Endothelial cell of umbilical vein (primary cell): ENCODE measurements around the gene DDX4. TPM values are rescaled to one million over a fixed set of nuclear protein-coding genes. Genes with fewer than 3 reads are reported as not detected.
A peak's percentile ranks its signal among the peaks of the same experiment; 100 is the strongest.

Experiments used
- BruUV-seq: library from RNA; stranded (reverse); fragments of 400-500 nt; replicated peaks from 2 replicates; lab custom pipeline; 2021; lab: Mats Ljungman, UMichigan
- CTCF ChIA-PET: fragments of 300-600, 350-600 bp; sonication (Branson Sonifier 250); formaldehyde crosslinking; loops from one replicate; lab custom pipeline; 2021; ENCODE audit warnings: antibody characterized with exemption, inconsistent platforms; lab: Charles Lee
- POLR2A ChIA-PET: fragments of 300-600, 350-600 bp; sonication (Branson Sonifier 250); formaldehyde crosslinking; loops from one replicate; lab custom pipeline; 2021; ENCODE audit warnings: antibody characterized with exemption, inconsistent platforms; lab: Charles Lee
- DNase-seq: peaks from one replicate; pipeline ENCODE4 v3.0.0-alpha.2; 2011; ENCODE audit warnings: low read depth, low spot score
- FAIRE-seq: peaks from 2 replicates; lab custom pipeline; 2011; peaks lifted over from hg19 to GRCh38; lab: Jason Lieb, UNC
- H2AFZ ChIP-seq: 2 replicates; pipeline ENCODE4 v1.6.0; 2012; ENCODE audit warnings: low read depth, low read length, control low read depth, inconsistent platforms
- H3K27ac ChIP-seq: 2 replicates; pipeline ENCODE4 v1.5.1; 2011; ENCODE audit warnings: low read depth, mild to moderate bottlenecking, control low read depth, low read length, moderate library complexity; ENCODE audit not compliant: insufficient read depth
- H3K27me3 ChIP-seq, 2 experiments: 2 replicates each; pipeline versions ENCODE4 v1.6.0 to v1.6.1; 2011; ENCODE audit warnings: low read length in 2 of 2, mixed read lengths in 1 of 2; ENCODE audit not compliant: control insufficient read depth in 2 of 2, insufficient read depth in 2 of 2
- H3K36me3 ChIP-seq, 2 experiments: 2 replicates in 1 of 2; 3 replicates in 1 of 2; pipeline ENCODE4 v1.5.1; 2011; ENCODE audit warnings: low read length in 2 of 2, mild to moderate bottlenecking in 1 of 2, moderate library complexity in 1 of 2; ENCODE audit not compliant: control insufficient read depth in 2 of 2, insufficient read depth in 2 of 2; ENCODE audit errors: extremely low read depth in 1 of 2
- H3K4me1 ChIP-seq: 3 replicates; pipeline ENCODE4 v1.5.1; 2011; ENCODE audit warnings: mild to moderate bottlenecking, low read length; ENCODE audit not compliant: control insufficient read depth, insufficient read depth; ENCODE audit errors: extremely low read depth
- H3K4me2 ChIP-seq: 2 replicates; pipeline ENCODE4 v1.6.1; 2011; ENCODE audit warnings: low read length, control low read depth, mixed read lengths; ENCODE audit not compliant: insufficient read depth
- H3K4me3 ChIP-seq, 3 experiments: fragments of 200-600 bp in 1 of 3; sonication (generic), shearing (Covaris generic) in 1 of 3; replicated peaks in 1 of 3; 2 replicates each; pipeline ENCODE4 v1.5.1; 2011 to 2016; ENCODE audit warnings: control low read depth in 3 of 3, low read length in 3 of 3, mild to moderate bottlenecking in 2 of 3, inconsistent platforms in 1 of 3, low read depth in 1 of 3, moderate library complexity in 1 of 3; ENCODE audit not compliant: insufficient read depth in 1 of 3
- H3K79me2 ChIP-seq: 2 replicates; pipeline ENCODE4 v1.6.0; 2012; ENCODE audit warnings: low read length, inconsistent platforms; ENCODE audit not compliant: control insufficient read depth, insufficient read depth
- H3K9ac ChIP-seq: replicated peaks from 2 replicates; pipeline ENCODE3; 2011; ENCODE audit warnings: low read length, control low read depth; ENCODE audit not compliant: insufficient read depth; ENCODE audit errors: extremely low read depth
- H3K9me1 ChIP-seq: replicated peaks from 3 replicates; pipeline ENCODE4 v1.6.0; 2011; ENCODE audit warnings: mild to moderate bottlenecking, low read length; ENCODE audit not compliant: control insufficient read depth, insufficient read depth; ENCODE audit errors: extremely low read depth
- H3K9me3 ChIP-seq: replicated peaks from 2 replicates; pipeline ENCODE4 v1.5.1; 2012; ENCODE audit warnings: low read length, inconsistent platforms; ENCODE audit not compliant: control insufficient read depth, insufficient read depth
- H4K20me1 ChIP-seq: replicated peaks from 2 replicates; pipeline ENCODE3; 2011; ENCODE audit warnings: mild to moderate bottlenecking, low read length; ENCODE audit not compliant: control insufficient read depth, insufficient read depth; ENCODE audit errors: extremely low read depth
- CTCF ChIP-seq, 2 donors: IDR thresholded peaks; 1 replicate in 1 of 2; 2 replicates in 1 of 2; pipeline ENCODE4 v1.5.1; 2011; ENCODE audit warnings: low read length in 2 of 2, mild to moderate bottlenecking in 2 of 2, moderate library complexity in 2 of 2, control low read depth in 1 of 2, inconsistent platforms in 1 of 2, low read depth in 1 of 2; ENCODE audit not compliant: insufficient read depth in 1 of 2; ENCODE audit errors: extremely low read depth in 1 of 2
- EZH2 ChIP-seq: IDR thresholded peaks from 2 replicates; pipeline ENCODE4 v1.6.1; 2012; ENCODE audit warnings: borderline replicate concordance, low read depth, mild to moderate bottlenecking, moderate library complexity, low read length, inconsistent platforms; ENCODE audit not compliant: severe bottlenecking
- FOS ChIP-seq: IDR thresholded peaks from 2 replicates; pipeline ENCODE4 v1.6.1; 2011; ENCODE audit warnings: mild to moderate bottlenecking, low read length, moderate library complexity, borderline replicate concordance; ENCODE audit not compliant: insufficient read depth
- GATA2 ChIP-seq: IDR thresholded peaks from 2 replicates; pipeline ENCODE4 v1.7.0; 2011; ENCODE audit warnings: low read depth, mild to moderate bottlenecking, moderate library complexity, mixed read lengths, low read length; ENCODE audit not compliant: insufficient read length, insufficient read depth
- JUN ChIP-seq: IDR thresholded peaks from 2 replicates; pipeline ENCODE4 v1.6.1; 2011; ENCODE audit warnings: borderline replicate concordance, low read depth; ENCODE audit not compliant: insufficient read length, insufficient read depth
- MYC ChIP-seq: IDR thresholded peaks from one replicate; pipeline ENCODE4 v1.6.1; 2011; ENCODE audit warnings: mild to moderate bottlenecking, low read depth, low read length
- POLR2A ChIP-seq: IDR thresholded peaks from 2 replicates; pipeline ENCODE4 v1.6.1; 2012; ENCODE audit warnings: low read depth, mild to moderate bottlenecking, control low read depth, low read length
- POLR2AphosphoS5 ChIP-seq: IDR thresholded peaks from 2 replicates; pipeline ENCODE4 v1.6.1; 2012; ENCODE audit warnings: low read depth, mild to moderate bottlenecking, control low read depth, low read length, moderate library complexity; ENCODE audit not compliant: insufficient read depth
- dilution Hi-C: fragments of 300-500 bp; cut with MboI; formaldehyde crosslinking; loops from one replicate; pipeline ENCODE4 v1.15.0; 2019; ENCODE audit warnings: low sequenced_read_pairs; ENCODE audit not compliant: extremely low pct_ligation_motif_present
- intact Hi-C: fragments of 100-400 bp; cut with micrococcal nuclease; formaldehyde crosslinking; loops from one replicate; pipeline ENCODE4 v1.10.0; 2022
- polyA plus RNA-seq, 4 experiments: library from polyadenylated mRNA; depleted of rRNA in 3 of 4; stranded (reverse) in 3 of 4; unstranded in 1 of 4; fragments of >200 nt; gene quantifications; 2 replicates each; pipeline versions ENCODE4 v1.2.1 to v1.2.3, GENCODE V29; 2011 to 2012; ENCODE audit warnings: missing spikeins in 1 of 4
- total RNA-seq: library from RNA; stranded (reverse); gene quantifications from 2 replicates; pipeline ENCODE4 v1.2.3, GENCODE V29; 2021
- TF ChIP-seq, protein P1 (sequence below): IDR thresholded peaks from 2 replicates; pipeline ENCODE4 v1.6.1; 2011; ENCODE audit not compliant: insufficient read depth, insufficient read length

DDX4 gene
- total and polyA plus RNA-seq, 2 donors (not counting 3 experiments of a cell fraction or from before 2014, with no cell fraction given): not detected

GRCh38 chr5:55714339-55714738 lies 23.5 kb upstream of the DDX4 start:
- POLR2A ChIA-PET: interaction anchor here (0.7 kb wide), 1 partner anchor 477 kb away, joined by 4 read pairs; no protein-coding TSS in a partner anchor

DNA sequence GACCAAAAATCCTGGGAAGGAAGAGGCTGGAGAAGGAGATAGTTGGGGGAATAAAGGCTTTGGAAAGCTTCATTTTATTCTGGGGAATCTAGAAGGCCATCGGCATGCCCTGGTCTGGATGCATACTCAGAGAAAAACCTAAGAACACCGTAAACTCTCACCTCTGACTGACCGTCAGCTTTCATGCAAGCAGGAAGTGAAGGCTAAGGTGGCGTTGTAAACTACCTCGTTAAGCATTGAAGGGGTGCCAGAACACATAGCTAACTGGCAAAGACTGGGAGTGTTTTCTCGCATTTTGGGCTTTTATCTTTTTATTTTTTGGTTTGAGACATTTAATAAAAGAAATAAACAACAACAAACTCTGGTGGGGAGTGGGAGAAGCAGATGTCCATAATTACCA lies 23.1 kb upstream of the DDX4 start:
- H4K20me1 ChIP-seq: no peaks in the 10 kb centered on the region
- no peak for TF ChIP-seq MYC
- TF ChIP-seq GATA2: no peak
- no peak for TF ChIP-seq CTCF (IDR thresholded peaks at IDR 0.05; ENCODE audit: extremely low read depth in 1 of 2, insufficient read depth in 1 of 2, low read depth in 1 of 2, low read length in 2 of 2)
- no peak for TF ChIP-seq JUN
- TF ChIP-seq FOS: no peak
- no peak for TF ChIP-seq POLR2AphosphoS5
- TF ChIP-seq POLR2A: no peak
- TF ChIP-seq EZH2: no peak
- TF ChIP-seq, protein P1, sequence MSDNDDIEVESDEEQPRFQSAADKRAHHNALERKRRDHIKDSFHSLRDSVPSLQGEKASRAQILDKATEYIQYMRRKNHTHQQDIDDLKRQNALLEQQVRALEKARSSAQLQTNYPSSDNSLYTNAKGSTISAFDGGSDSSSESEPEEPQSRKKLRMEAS: no peak
- H3K27me3 ChIP-seq: no peaks in the 10 kb centered on the region
- dilution Hi-C loops (no loop called here), intact Hi-C loops (loop anchor here (5.0 kb wide), 2 partner anchors 153 to 488 kb away; no protein-coding TSS in a partner anchor)
- ChIA-PET CTCF (interaction anchor here (2.2 kb wide), 1 partner anchor 23 kb away, joined by 5 read pairs; no protein-coding TSS in a partner anchor), POLR2A (interaction anchor here (0.7 kb wide), 1 partner anchor 477 kb away, joined by 4 read pairs; no protein-coding TSS in a partner anchor)
- H3K4me2 ChIP-seq: no peak overlapping the region
- peaks cover 9% of the 10 kb centered on the region for H3K4me1 ChIP-seq
- no peaks in the 10 kb centered on the region for H3K9me1 ChIP-seq
- no peak overlapping the region for H2AFZ ChIP-seq
- BruUV-seq: no TSS peak
- H3K4me3 ChIP-seq: no peak overlapping the region
- FAIRE-seq (no peak), DNase-seq (no peak)
- H3K27ac ChIP-seq: no peak overlapping the region
- H3K9me3 ChIP-seq: no peaks in the 10 kb centered on the region
- no peaks in the 10 kb centered on the region for H3K36me3 ChIP-seq
- no peak overlapping the region for H3K9ac ChIP-seq
- peaks cover 4% of the 10 kb centered on the region for H3K79me2 ChIP-seq

More at GRCh38 chr5:55714339-55714738, 23.5 kb upstream of the DDX4 start:
- no peak for DNase-seq
- dilution Hi-C loops: no loop called here
- BruUV-seq: no TSS peak
- CTCF ChIA-PET: interaction anchor here (2.2 kb wide), 1 partner anchor 22 kb away, joined by 5 read pairs; no protein-coding TSS in a partner anchor
- Histone ChIP-seq H3K4me1 (peaks cover 9% of the 10 kb centered on the region), H3K27ac (no peak overlapping the region), H3K9ac (no peak overlapping the region), H3K9me3 (no peaks in the 10 kb centered on the region), H3K4me2 (no peak overlapping the region), H3K27me3 (no peaks in the 10 kb centered on the region), H3K36me3 (no peaks in the 10 kb centered on the region), H4K20me1 (no peaks in the 10 kb centered on the region), H2AFZ (no peak overlapping the region), H3K79me2 (peaks cover 4% of the 10 kb centered on the region), H3K4me3 (no peak overlapping the region), H3K9me1 (no peaks in the 10 kb centered on the region)
- TF ChIP-seq MYC (no peak), POLR2AphosphoS5 (no peak), EZH2 (no peak), JUN (no peak)
- intact Hi-C loops: loop anchor here (5.0 kb wide), 2 partner anchors 153 to 488 kb away; no protein-coding TSS in a partner anchor
- peak; percentile 52 for FAIRE-seq
